SK-N-SH treated with all-trans-retinoic acid at 6 μM for 48 hours (cell line): ENCODE data around the gene ILKAP.

Experiments
- TCF4 ChIP-seq: fragments of 250-450 bp; sonication (Bioruptor Pico); IDR thresholded peaks from 2 replicates; pipeline ENCODE4 v1.8.0; 2021; ENCODE audit warnings: mild to moderate bottlenecking, moderate library complexity, borderline replicate concordance
- ZC3H10 ChIP-seq: fragments of 250-450 bp; sonication (Bioruptor Pico); IDR thresholded peaks from 2 replicates; pipeline ENCODE4 v1.5.1; 2021; ENCODE audit warnings: mild to moderate bottlenecking, moderate library complexity
- ZFP30 ChIP-seq: fragments of 450-650 bp; formaldehyde crosslinking; IDR thresholded peaks from 2 replicates; pipeline ENCODE4 v1.5.0; 2022; ENCODE audit warnings: mild to moderate bottlenecking, moderate library complexity
- TF ChIP-seq, protein P1 (sequence below): fragments of 250-450 bp; sonication (Bioruptor Pico); IDR thresholded peaks from 2 replicates; pipeline ENCODE4 v1.8.0; 2020; ENCODE audit warnings: mild to moderate bottlenecking, moderate library complexity, borderline replicate concordance

DNA sequence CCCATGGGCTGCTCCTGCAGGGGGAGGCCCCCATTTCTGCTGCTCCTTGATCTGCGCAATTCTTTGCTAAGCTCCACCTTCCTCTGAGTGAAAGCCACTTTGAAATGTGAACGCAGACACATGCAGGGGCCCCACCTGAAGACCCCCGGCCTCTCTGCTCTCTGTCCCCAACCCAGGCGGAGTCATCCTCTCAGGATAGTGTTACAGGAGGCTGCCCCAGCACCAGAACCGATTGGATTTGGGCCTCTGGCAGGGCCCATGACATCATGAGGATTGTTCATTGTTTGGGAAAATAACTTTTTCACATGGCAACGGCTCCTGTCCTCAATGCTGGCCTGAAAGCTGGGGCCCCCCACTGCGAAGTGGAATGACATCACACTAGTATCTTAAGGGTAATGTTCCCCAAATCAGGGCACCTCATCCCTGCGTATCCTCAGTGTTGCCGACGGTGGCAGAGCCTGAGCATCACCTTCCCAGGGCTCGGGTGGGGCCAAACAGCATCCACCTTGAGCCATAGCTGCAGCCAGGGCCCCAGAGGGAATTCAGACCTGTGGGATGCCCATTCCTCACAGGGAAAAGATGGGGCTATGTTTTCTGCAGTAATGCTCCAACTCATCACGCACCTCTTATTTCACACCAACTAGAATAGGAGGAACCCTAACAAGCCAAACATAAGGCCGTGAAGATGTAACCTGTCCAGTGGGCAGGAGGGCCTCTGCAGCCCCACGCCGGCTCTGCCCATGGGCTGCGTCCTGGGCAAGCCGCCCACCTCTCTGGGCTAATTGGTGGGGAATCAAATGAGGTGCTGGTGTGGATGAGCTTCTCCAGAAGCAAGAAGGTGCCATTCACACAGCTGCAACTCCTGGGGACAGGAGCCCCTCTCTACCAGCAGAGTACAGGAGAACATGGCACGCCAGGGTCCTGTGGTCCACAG lies 47.5 kb downstream of the ILKAP start:
- no peak for TF ChIP-seq TCF4 (CRISPR knock-in tag)
- TF ChIP-seq ZC3H10 (CRISPR knock-in tag) = no peak
- TF ChIP-seq, protein P1, sequence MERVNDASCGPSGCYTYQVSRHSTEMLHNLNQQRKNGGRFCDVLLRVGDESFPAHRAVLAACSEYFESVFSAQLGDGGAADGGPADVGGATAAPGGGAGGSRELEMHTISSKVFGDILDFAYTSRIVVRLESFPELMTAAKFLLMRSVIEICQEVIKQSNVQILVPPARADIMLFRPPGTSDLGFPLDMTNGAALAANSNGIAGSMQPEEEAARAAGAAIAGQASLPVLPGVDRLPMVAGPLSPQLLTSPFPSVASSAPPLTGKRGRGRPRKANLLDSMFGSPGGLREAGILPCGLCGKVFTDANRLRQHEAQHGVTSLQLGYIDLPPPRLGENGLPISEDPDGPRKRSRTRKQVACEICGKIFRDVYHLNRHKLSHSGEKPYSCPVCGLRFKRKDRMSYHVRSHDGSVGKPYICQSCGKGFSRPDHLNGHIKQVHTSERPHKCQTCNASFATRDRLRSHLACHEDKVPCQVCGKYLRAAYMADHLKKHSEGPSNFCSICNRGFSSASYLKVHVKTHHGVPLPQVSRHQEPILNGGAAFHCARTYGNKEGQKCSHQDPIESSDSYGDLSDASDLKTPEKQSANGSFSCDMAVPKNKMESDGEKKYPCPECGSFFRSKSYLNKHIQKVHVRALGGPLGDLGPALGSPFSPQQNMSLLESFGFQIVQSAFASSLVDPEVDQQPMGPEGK = no peak
- TF ChIP-seq ZFP30 (CRISPR knock-in tag) = no peak
